RWPE2 (cell line): ENCODE measurements around the gene CLSTN2.

Experiments used
- ATAC-seq: fragments of 200-7000 bp; cut with Tn5 transposase; 3 replicates; pipeline ENCODE4 v1.9.1; 2021; ENCODE audit warnings: low read depth
- DNase-seq: peaks from one replicate; pipeline ENCODE4 v3.0.0-alpha.2; 2020; ENCODE audit warnings: low spot score
- H3K27ac ChIP-seq: fragments of 450-650 bp; 2 replicates; pipeline ENCODE4 v1.5.1; 2017; ENCODE audit warnings: mild to moderate bottlenecking; ENCODE audit not compliant: poor library complexity, severe bottlenecking
- H3K27me3 ChIP-seq: fragments of 250-450 bp; sonication (Bioruptor Pico); 2 replicates; pipeline ENCODE4 v1.5.1; 2021; ENCODE audit warnings: mild to moderate bottlenecking, moderate library complexity; ENCODE audit not compliant: insufficient read depth, poor library complexity, severe bottlenecking
- H3K36me3 ChIP-seq: fragments of 250-450 bp; sonication (Bioruptor Pico); 2 replicates; pipeline ENCODE4 v1.5.1; 2020; ENCODE audit warnings: low read depth, mild to moderate bottlenecking, moderate library complexity
- H3K4me1 ChIP-seq: fragments of 250-450 bp; sonication (Bioruptor Pico); 2 replicates; pipeline ENCODE4 v1.5.1; 2021; ENCODE audit warnings: mild to moderate bottlenecking, moderate library complexity; ENCODE audit not compliant: insufficient read depth, poor library complexity, severe bottlenecking
- H3K4me3 ChIP-seq: fragments of 250-450 bp; sonication (Bioruptor Pico); 2 replicates; pipeline ENCODE4 v1.5.1; 2021; ENCODE audit warnings: mild to moderate bottlenecking, moderate library complexity; ENCODE audit not compliant: severe bottlenecking
- H3K9me3 ChIP-seq: fragments of 250-450 bp; sonication (Bioruptor Pico); 2 replicates; pipeline ENCODE4 v1.5.1; 2021; ENCODE audit warnings: mild to moderate bottlenecking, moderate library complexity; ENCODE audit not compliant: severe bottlenecking
- TF ChIP-seq, protein P1 (sequence below): fragments of 450-650 bp; IDR thresholded peaks from one replicate; pipeline ENCODE4 v1.5.1; 2017; ENCODE audit warnings: mild to moderate bottlenecking, moderate library complexity; ENCODE audit not compliant: poor library complexity, severe bottlenecking

Gene CLSTN2

DNA sequence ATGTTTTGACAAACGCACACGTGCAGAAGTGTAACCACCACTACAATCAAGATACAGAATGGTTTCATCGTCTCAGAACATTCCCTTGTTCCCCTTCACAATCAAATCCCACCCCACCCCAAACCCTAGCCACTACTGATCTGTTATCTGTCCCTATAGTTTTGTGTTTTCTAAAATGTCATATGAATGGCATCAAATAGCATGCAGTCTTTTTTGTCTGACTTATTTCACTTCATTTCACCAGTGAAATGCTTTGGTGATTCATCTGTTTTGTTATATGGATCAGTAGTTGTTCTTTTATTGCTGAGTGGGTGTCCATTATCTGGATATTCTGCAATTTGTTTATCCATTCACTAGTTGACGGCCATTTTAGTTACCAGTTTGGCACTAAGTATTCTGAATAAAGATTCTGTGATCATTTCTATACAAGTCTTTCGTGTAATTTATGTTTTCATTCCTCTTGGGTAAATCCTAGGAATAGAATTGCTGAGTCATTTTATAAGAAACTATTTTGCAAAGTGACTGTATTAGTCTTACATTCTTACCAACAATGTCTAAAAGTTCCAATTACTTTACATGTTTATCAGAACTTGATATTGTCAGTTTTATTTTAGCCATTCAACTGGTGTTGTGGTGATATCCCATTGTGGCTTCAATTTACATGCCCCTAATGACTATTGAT is 232.8 kb downstream of the CLSTN2 start:
- no peaks in the 10 kb centered on the region for H3K9me3 ChIP-seq
- H3K4me1 ChIP-seq, result peaks cover 9% of the 10 kb centered on the region
- no peaks in the 10 kb centered on the region for H3K27me3 ChIP-seq
- ATAC-seq (no peak), DNase-seq (no peak)
- H3K36me3 ChIP-seq, result no peaks in the 10 kb centered on the region
- TF ChIP-seq, protein P1, sequence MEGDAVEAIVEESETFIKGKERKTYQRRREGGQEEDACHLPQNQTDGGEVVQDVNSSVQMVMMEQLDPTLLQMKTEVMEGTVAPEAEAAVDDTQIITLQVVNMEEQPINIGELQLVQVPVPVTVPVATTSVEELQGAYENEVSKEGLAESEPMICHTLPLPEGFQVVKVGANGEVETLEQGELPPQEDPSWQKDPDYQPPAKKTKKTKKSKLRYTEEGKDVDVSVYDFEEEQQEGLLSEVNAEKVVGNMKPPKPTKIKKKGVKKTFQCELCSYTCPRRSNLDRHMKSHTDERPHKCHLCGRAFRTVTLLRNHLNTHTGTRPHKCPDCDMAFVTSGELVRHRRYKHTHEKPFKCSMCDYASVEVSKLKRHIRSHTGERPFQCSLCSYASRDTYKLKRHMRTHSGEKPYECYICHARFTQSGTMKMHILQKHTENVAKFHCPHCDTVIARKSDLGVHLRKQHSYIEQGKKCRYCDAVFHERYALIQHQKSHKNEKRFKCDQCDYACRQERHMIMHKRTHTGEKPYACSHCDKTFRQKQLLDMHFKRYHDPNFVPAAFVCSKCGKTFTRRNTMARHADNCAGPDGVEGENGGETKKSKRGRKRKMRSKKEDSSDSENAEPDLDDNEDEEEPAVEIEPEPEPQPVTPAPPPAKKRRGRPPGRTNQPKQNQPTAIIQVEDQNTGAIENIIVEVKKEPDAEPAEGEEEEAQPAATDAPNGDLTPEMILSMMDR, result no peak
- H3K27ac ChIP-seq, result no peak overlapping the region
- H3K4me3 ChIP-seq, result no peak overlapping the region

- Histone ChIP-seq H3K27ac (no peak overlapping the region), H3K27me3 (no peaks in the 10 kb centered on the region), H3K36me3 (no peaks in the 10 kb centered on the region), H3K4me3 (no peak overlapping the region), H3K4me1 (no peaks in the 10 kb centered on the region), H3K9me3 (no peaks in the 10 kb centered on the region)
- ATAC-seq, result no peak
- DNase-seq, result no peak
- TF ChIP-seq, protein P1, result no peak
Measured at GRCh38 chr3:140170612-140171011, 235.6 kb downstream of the CLSTN2 start.

- no peak overlapping the region for H3K4me3 ChIP-seq
- no peak overlapping the region for H3K27ac ChIP-seq
- H3K27me3 ChIP-seq, result no peaks in the 10 kb centered on the region
- no peaks in the 10 kb centered on the region for H3K36me3 ChIP-seq
- H3K9me3 ChIP-seq, result no peaks in the 10 kb centered on the region
- H3K4me1 ChIP-seq, result no peaks in the 10 kb centered on the region
- ATAC-seq (peak; percentile 63; the same call in 1 of the 3 replicates), DNase-seq (no peak)
- TF ChIP-seq, protein P1, result no peak
Measured at GRCh38 chr3:140176526-140176925, 241.5 kb downstream of the CLSTN2 start.

DNA sequence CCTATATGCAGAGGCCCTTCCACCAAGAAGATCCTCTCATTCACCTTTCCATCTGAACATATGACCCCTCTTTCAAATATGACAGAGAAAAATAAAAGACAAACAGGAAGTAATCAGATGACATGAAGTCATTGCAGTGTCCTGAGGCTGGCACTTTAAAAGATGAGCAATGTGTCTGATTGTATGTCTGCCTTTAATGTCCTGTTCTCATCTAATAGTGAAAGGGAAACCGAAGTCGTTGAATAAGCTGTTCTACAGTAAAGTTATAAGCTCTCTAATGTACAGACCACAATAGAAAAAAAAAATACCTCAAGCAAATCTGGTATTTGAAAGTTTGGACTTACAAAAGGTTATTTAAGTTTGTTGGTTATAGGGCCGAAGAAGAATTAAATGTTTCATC is 243.0 kb downstream of the CLSTN2 start:
- H3K4me3 ChIP-seq, result no peak overlapping the region
- H3K27ac ChIP-seq, result no peak overlapping the region
- ATAC-seq, result no peak
- no peaks in the 10 kb centered on the region for H3K36me3 ChIP-seq
- DNase-seq, result no peak
- H3K27me3 ChIP-seq, result no peaks in the 10 kb centered on the region
- no peaks in the 10 kb centered on the region for H3K9me3 ChIP-seq
- TF ChIP-seq, protein P1, result no peak
- no peaks in the 10 kb centered on the region for H3K4me1 ChIP-seq

DNA sequence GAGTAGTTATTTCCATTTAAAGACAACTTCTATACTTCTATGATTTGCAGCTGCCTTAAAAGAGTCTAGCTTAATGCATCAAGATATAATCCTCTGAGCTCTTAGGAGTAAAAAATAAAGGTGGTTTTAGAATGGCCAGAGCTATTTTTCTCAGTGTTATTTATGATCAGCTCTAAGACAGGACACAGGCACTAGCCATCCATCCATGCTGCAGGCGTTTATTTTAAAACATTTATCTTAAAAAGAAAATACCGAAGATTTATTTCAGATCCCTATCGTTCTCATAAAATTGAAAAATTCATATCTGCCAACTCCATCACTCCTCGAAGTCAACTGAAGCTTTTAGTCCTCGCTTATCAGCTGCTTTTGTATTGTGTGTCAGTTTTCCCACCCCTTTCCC is 243.5 kb downstream of the CLSTN2 start:
- Histone ChIP-seq H3K27me3 (no peaks in the 10 kb centered on the region), H3K27ac (no peak overlapping the region), H3K9me3 (no peaks in the 10 kb centered on the region), H3K36me3 (no peaks in the 10 kb centered on the region), H3K4me3 (no peak overlapping the region), H3K4me1 (no peaks in the 10 kb centered on the region)
- DNase-seq, result no peak
- TF ChIP-seq, protein P1, result no peak
- ATAC-seq, result no peak
